Pancreas (tissue), 10 donors: ENCODE data around the gene DNM2. TPM values are rescaled to one million over a fixed set of nuclear protein-coding genes. Genes with fewer than 3 reads are reported as not detected.
A peak's percentile ranks its signal among the peaks of the same experiment; 100 is the strongest.

Experiments used
- ATAC-seq, 4 donors: fragments of 200-7000 bp; cut with Tn5 transposase; one replicate each; pipeline versions ENCODE4 v1.8.0 to v1.9.1; 2020; ENCODE audit warnings: mild to moderate bottlenecking in 4 of 4, moderate library complexity in 4 of 4
- DNase-seq, 6 donors: peaks; one replicate each; pipeline ENCODE4 v3.0.0-alpha.2; 2020
- FAIRE-seq: peaks from 2 replicates; lab custom pipeline; 2012; peaks lifted over from hg19 to GRCh38; lab: Jason Lieb, UNC
- H3K27ac ChIP-seq, 4 donors: fragments of 200-600 bp; sonication (generic); 1 replicate in 3 of 4; 2 replicates in 1 of 4; pipeline versions ENCODE4 v1.5.0 to v1.8.0; 2020
- H3K27me3 ChIP-seq, 4 donors: fragments of 200-600 bp; one replicate each; pipeline ENCODE4 v1.8.0; 2021
- H3K36me3 ChIP-seq, 3 donors: fragments of 200-600 bp; sonication (generic) in 1 of 3; one replicate each; pipeline versions ENCODE4 v1.5.0 to v1.8.0; 2020 to 2021
- H3K4me1 ChIP-seq, 3 donors: fragments of 200-600 bp; one replicate each; pipeline ENCODE4 v1.8.0; 2021
- H3K4me3 ChIP-seq, 4 donors: fragments of 200-600 bp; sonication (generic) in 2 of 4; one replicate each; pipeline versions ENCODE4 v1.5.0 to v1.8.0; 2020 to 2021
- H3K9me3 ChIP-seq, 4 donors: fragments of 200-600 bp; one replicate each; pipeline ENCODE4 v1.8.0; 2021
- CTCF ChIP-seq, 4 donors: fragments of 200-600 bp; sonication (generic) in 3 of 4; IDR thresholded peaks; one replicate each; pipeline versions ENCODE4 v1.5.0 to v1.8.0; 2021; ENCODE audit warnings: antibody characterized with exemption in 4 of 4
- whole genome bisulfite sequencing, 2 donors: extraction: QIAGEN DNeasy Blood & Tissue Kit; methylation state at CpG; one replicate each; pipeline ENCODE4 v1.1.7; 2013; 5-methylcytosine and 5-hydroxymethylcytosine counted together
- intact Hi-C, 3 donors: fragments of 100-400 bp; cut with DNase I; formaldehyde crosslinking; loops; one replicate each; pipeline versions ENCODE4 v1.11.1 to v1.14.2; 2022
- polyA plus RNA-seq, 2 donors: library from polyadenylated mRNA; stranded (reverse); fragments of 200-250 nt; gene quantifications; one replicate each; pipeline ENCODE4 v1.2.3, GENCODE V29; 2013
- total RNA-seq, 6 donors: library from RNA; stranded (reverse); fragmentation: NEBNext Ultra II Directional in 4 of 6; extraction: Animal tissue kit (Norgen Biotek cat#: 25700) in 4 of 6; gene quantifications; one replicate each; pipeline versions ENCODE4 v1.2.1 to v1.2.4, GENCODE V29; 2021 to 2023
- donor health status: healthy with polysubstance abuse.
- donor health status: DM: no; HTN: no; CAD: no; lungs with moderate emphysema.
- donor health status: DM: no; HTN: no; CAD: no.
- donor health status: control.
- donor health status: control.
- donor health status: Bipolar disorder and iron deficiency.
- donor health status: DM: yes; HTN: yes; CAD: no.
- donor health status: DM: no; HTN: no; CAD: no.
- donor health status: DM: no; HTN: no; CAD: no.
- donor health status: DM: yes; HTN: yes; CAD: no.

The DNM2 gene
- total and polyA plus RNA-seq, 8 donors = 52.5 to 115 (median 88.6) TPM

- TF ChIP-seq CTCF (IDR thresholded peaks at IDR 0.05) = no peak
- H3K36me3 ChIP-seq = no peaks in the 10 kb centered on the region
- intact Hi-C loops = loop anchor here in 1 of 3 donors (10.0 kb wide), 1 partner anchor 148 kb away; the partner anchor contains the start of gene DNM2
- FAIRE-seq = no peak
- peak overlapping the region in 2 of 4 donors; percentile 58 to 67 for H3K27ac ChIP-seq
- ATAC-seq = no peak
- 83 to 84% methylated on average over 6 of the region's 6 CpGs for WGBS, 2 donors
- H3K9me3 ChIP-seq = no peaks in the 10 kb centered on the region
- H3K4me3 ChIP-seq = peak overlapping the region in 1 of 4 donors; percentile 5
- no peaks in the 10 kb centered on the region for H3K27me3 ChIP-seq
- no peak for DNase-seq
- H3K4me1 ChIP-seq = peaks cover 0 to 6% (median 0%) of the 10 kb centered on the region in 3 donors
These were observed 144.8 kb downstream of the DNM2 start for GRCh38 chr19:10862561-10863106.

- intact Hi-C loops = loop anchor here in 1 of 3 donors (10.0 kb wide), 1 partner anchor 148 kb away; the partner anchor contains the start of gene DNM2
- H3K4me1 ChIP-seq = peaks cover 0 to 6% (median 0%) of the 10 kb centered on the region in 3 donors
- no peaks in the 10 kb centered on the region for H3K27me3 ChIP-seq
- FAIRE-seq (no peak), DNase-seq (peak in 2 of 6 donors; percentile 32 to 61), ATAC-seq (peak; percentile 26 to 53 (median 40))
- no peaks in the 10 kb centered on the region for H3K36me3 ChIP-seq
- no peaks in the 10 kb centered on the region for H3K9me3 ChIP-seq
- TF ChIP-seq CTCF (IDR thresholded peaks at IDR 0.05) = no peak
- WGBS, 2 donors = 49 to 52% methylated on average over 18 of the region's 18 CpGs
- peak overlapping the region in 2 of 4 donors; percentile 58 to 67 for H3K27ac ChIP-seq
- peak overlapping the region in 1 of 4 donors; percentile 5 for H3K4me3 ChIP-seq
These were observed 145.3 kb downstream of the DNM2 start for GRCh38 chr19:10863107-10863717.

GRCh38 chr19:10864538-10864899 lies 146.6 kb downstream of the DNM2 start:
- WGBS, 2 donors = 7 to 12% methylated on average over 6 of the region's 6 CpGs
- H3K36me3 ChIP-seq = no peaks in the 10 kb centered on the region
- peak; percentile 80 to 85 (median 82) for TF ChIP-seq CTCF (IDR thresholded peaks at IDR 0.05)
- peak; percentile 86 to 91 (median 90) for ATAC-seq
- no peak overlapping the region for H3K4me3 ChIP-seq
- peaks cover 0 to 6% (median 0%) of the 10 kb centered on the region in 3 donors for H3K4me1 ChIP-seq
- FAIRE-seq = no peak
- DNase-seq = peak; percentile 81 to 94 (median 89)
- intact Hi-C loops = loop anchor here in 1 of 3 donors (10.0 kb wide), 1 partner anchor 150 kb away; the partner anchor contains the start of gene DNM2
- H3K9me3 ChIP-seq = no peaks in the 10 kb centered on the region
- H3K27ac ChIP-seq = peak overlapping the region in 1 of 4 donors; percentile 13
- H3K27me3 ChIP-seq = no peaks in the 10 kb centered on the region

GRCh38 chr19:10866495-10866894 lies 148.6 kb downstream of the DNM2 start:
- TF ChIP-seq CTCF (IDR thresholded peaks at IDR 0.05) = no peak
- 89 to 90% methylated on average over 10 of the region's 10 CpGs for WGBS, 2 donors
- Histone ChIP-seq H3K9me3 (no peaks in the 10 kb centered on the region), H3K4me3 (no peak overlapping the region), H3K27me3 (no peaks in the 10 kb centered on the region), H3K27ac (no peak overlapping the region), H3K4me1 (peaks cover 0 to 6% (median 0%) of the 10 kb centered on the region in 3 donors), H3K36me3 (no peaks in the 10 kb centered on the region)
- intact Hi-C loops = loop anchor here in 1 of 3 donors (10.0 kb wide), 1 partner anchor 152 kb away; the partner anchor contains the start of gene DNM2
- DNase-seq = no peak
- no peak for ATAC-seq
- no peak for FAIRE-seq
